HepG2 (cell line): ENCODE measurements around the gene NUBPL. TPM values are rescaled to one million over a fixed set of nuclear protein-coding genes. Genes with fewer than 3 reads are reported as not detected.
A peak's percentile ranks its signal among the peaks of the same experiment; 100 is the strongest.

Source experiments
- AGO1 ChIP-seq: fragments of 200-400 bp; formaldehyde crosslinking; IDR thresholded peaks from 2 replicates; pipeline ENCODE4 v1.6.1; 2017; ENCODE audit warnings: mild to moderate bottlenecking, low read depth, low read length, moderate library complexity; ENCODE audit not compliant: poor library complexity, severe bottlenecking
- GATAD1 ChIP-seq: IDR thresholded peaks from 2 replicates; pipeline ENCODE4 v1.6.1; 2016; ENCODE audit warnings: missing genetic modification reagents, missing compliant biosample characterization
- GTF2F1 ChIP-seq: fragments of 150-350 bp; IDR thresholded peaks from 2 replicates; pipeline ENCODE4 v1.6.1; 2014; ENCODE audit warnings: low read length
- GZF1 ChIP-seq: sonication (generic); formaldehyde crosslinking; IDR thresholded peaks from 2 replicates; pipeline ENCODE4 v1.5.1; 2020; ENCODE audit warnings: mild to moderate bottlenecking, missing genetic modification reagents
- HMG20B ChIP-seq: conservative IDR thresholded peaks from 2 replicates; pipeline ENCODE4 v1.6.1; 2016; ENCODE audit warnings: missing genetic modification reagents, missing compliant biosample characterization
- KIAA2018 ChIP-seq: sonication (generic); formaldehyde crosslinking; IDR thresholded peaks from 2 replicates; pipeline ENCODE4 v1.5.0; 2020; ENCODE audit warnings: mild to moderate bottlenecking, missing genetic modification reagents, borderline replicate concordance
- THAP9 ChIP-seq: sonication (generic); formaldehyde crosslinking; IDR thresholded peaks from 2 replicates; pipeline ENCODE4; 2020; ENCODE audit warnings: missing genetic modification reagents, mild to moderate bottlenecking, borderline replicate concordance
- ZNF318 ChIP-seq: sonication (generic); formaldehyde crosslinking; IDR thresholded peaks from 2 replicates; pipeline ENCODE4 v1.4.0; 2020; ENCODE audit warnings: mild to moderate bottlenecking, missing genetic modification reagents
- ZNF496 ChIP-seq: sonication (generic); formaldehyde crosslinking; IDR thresholded peaks from 2 replicates; pipeline ENCODE4 v1.8.1; 2023; ENCODE audit warnings: mild to moderate bottlenecking, moderate library complexity, missing genetic modification reagents; ENCODE audit not compliant: insufficient replicate concordance
- ZNF709 ChIP-seq: sonication (generic); formaldehyde crosslinking; IDR thresholded peaks from 2 replicates; pipeline ENCODE4 v1.5.0; 2020; ENCODE audit warnings: mild to moderate bottlenecking, missing genetic modification reagents
- ZSCAN9 ChIP-seq: IDR thresholded peaks from 2 replicates; pipeline ENCODE4 v1.6.1; 2016; ENCODE audit warnings: borderline replicate concordance
- polyA plus RNA-seq, 8 experiments: library from polyadenylated mRNA; depleted of rRNA in 3 of 8; stranded (reverse) in 7 of 8; unstranded in 1 of 8; fragments of >200 nt; fragmentation: Illumina TruSeq in 4 of 8; extraction: Trizol in 4 of 8; gene quantifications; 2 replicates each; pipeline versions ENCODE4 v1.2.1 to v1.2.3, GENCODE V29; 2011 to 2016; ENCODE audit warnings: low read depth in 4 of 8, missing spikeins in 1 of 8, mixed read lengths in 1 of 8; ENCODE audit not compliant: insufficient read depth in 1 of 8
- total RNA-seq, 5 experiments: library from RNA; depleted of rRNA; stranded (reverse); fragments of >200 nt; fragmentation: Illumina TruSeq; extraction: Trizol; gene quantifications; 2 replicates each; pipeline ENCODE4 v1.2.3, GENCODE V29; 2016; ENCODE audit warnings: low read depth in 1 of 5

The NUBPL gene
- total and polyA plus RNA-seq, 2 of the 13 experiments (the other 11 are each of a cell fraction or from before 2014, with no cell fraction given), result 21.3 to 44.1 TPM

- TF ChIP-seq ZNF318 (CRISPR knock-in tag) (no peak), ZNF496 (no peak), THAP9 (CRISPR knock-in tag) (no peak), GZF1 (no peak), GTF2F1 (no peak), KIAA2018 (CRISPR knock-in tag) (no peak), GATAD1 (CRISPR knock-in tag) (peak; percentile 62), ZNF709 (CRISPR knock-in tag) (no peak), AGO1 (no peak), HMG20B (no peak), ZSCAN9 (CRISPR knock-in tag) (peak; percentile 79)
Observed at GRCh38 chr14:31855262-31855661, 294.1 kb downstream of the NUBPL start (continued).
